SK-N-SH (cell line): ENCODE measurements around the gene IFNL4. TPM values are rescaled to one million over a fixed set of nuclear protein-coding genes. Genes with fewer than 3 reads are reported as not detected.

Experiments
- CTCF ChIA-PET: fragments of 300-600, 350-600 bp; formaldehyde crosslinking; extraction: SDS; loops from one replicate; lab custom pipeline; 2021; lab: Yijun Ruan, JAX
- POLR2A ChIA-PET: fragments of 350-600 bp; sonication (Branson Sonifier 250); formaldehyde crosslinking; extraction: SDS; loops from one replicate; lab custom pipeline; 2020; ENCODE audit warnings: antibody characterized with exemption, inconsistent platforms; lab: Yijun Ruan, JAX
- DNase-seq: peaks from one replicate; pipeline ENCODE4 v3.0.0; 2012
- H2AFZ ChIP-seq: fragments of 200-600 bp; sonication (generic); 2 replicates; pipeline ENCODE4 v1.8.1; 2016; ENCODE audit warnings: antibody characterized with exemption, mild to moderate bottlenecking, low read depth
- H3F3A ChIP-seq: fragments of 200-600 bp; sonication (generic); replicated peaks from 2 replicates; pipeline ENCODE3; 2016; ENCODE audit warnings: antibody characterized with exemption, mild to moderate bottlenecking; ENCODE audit not compliant: insufficient read depth
- H3K27ac ChIP-seq, 2 experiments: fragments of 200-500 bp in 1 of 2; fragments of 200-600 bp in 1 of 2; sonication (Bioruptor generic) in 1 of 2; sonication (generic), shearing (Covaris generic) in 1 of 2; 2 replicates each; pipeline versions ENCODE4 v1.5.1 to v1.6.1; 2014 to 2016; ENCODE audit warnings: low read depth in 2 of 2, inconsistent platforms in 1 of 2, low read length in 1 of 2, mild to moderate bottlenecking in 1 of 2, mixed read lengths in 1 of 2
- H3K27me3 ChIP-seq: fragments of 200-600 bp; sonication (generic), shearing (Covaris generic); 2 replicates; pipeline ENCODE4 v1.6.1; 2016; ENCODE audit warnings: mixed run types; ENCODE audit not compliant: insufficient read depth
- H3K36me3 ChIP-seq, 2 experiments: fragments of 200-500 bp in 1 of 2; fragments of 200-600 bp in 1 of 2; sonication (Bioruptor generic) in 1 of 2; sonication (generic) in 1 of 2; replicated peaks in 1 of 2; 2 replicates each; pipeline versions ENCODE3 to v1.5.1; 2014 to 2016; ENCODE audit warnings: low read length in 1 of 2, mild to moderate bottlenecking in 1 of 2; ENCODE audit not compliant: insufficient read depth in 2 of 2, control insufficient read depth in 1 of 2
- H3K4me1 ChIP-seq, 2 experiments: fragments of 200-500 bp in 1 of 2; fragments of 200-600 bp in 1 of 2; sonication (Bioruptor generic) in 1 of 2; sonication (generic), shearing (Covaris generic) in 1 of 2; 2 replicates each; pipeline versions ENCODE4 v1.5.1 to v1.6.1; 2014 to 2016; ENCODE audit warnings: low read depth in 1 of 2, low read length in 1 of 2, mixed run types in 1 of 2; ENCODE audit not compliant: insufficient read depth in 2 of 2, control insufficient read depth in 1 of 2
- H3K4me2 ChIP-seq: fragments of 200-600 bp; sonication (generic), shearing (Covaris generic); 2 replicates; pipeline ENCODE4 v1.6.1; 2017; ENCODE audit warnings: mixed run types
- H3K4me3 ChIP-seq, 2 experiments: fragments of 200-500 bp in 1 of 2; fragments of 200-600 bp in 1 of 2; sonication (Bioruptor generic) in 1 of 2; sonication (generic), shearing (Covaris generic) in 1 of 2; 2 replicates each; pipeline versions ENCODE4 v1.5.1 to v1.8.1; 2014 to 2016; ENCODE audit warnings: low read depth in 2 of 2, inconsistent platforms in 1 of 2, low read length in 1 of 2, mild to moderate bottlenecking in 1 of 2, mixed read lengths in 1 of 2, moderate library complexity in 1 of 2
- H3K79me2 ChIP-seq: fragments of 200-600 bp; sonication (generic); 2 replicates; pipeline ENCODE4 v1.8.1; 2017; ENCODE audit warnings: mild to moderate bottlenecking; ENCODE audit not compliant: insufficient read depth
- H3K9ac ChIP-seq: fragments of 200-600 bp; sonication (generic); 2 replicates; pipeline ENCODE4 v1.6.1; 2017; ENCODE audit warnings: mixed run types
- H3K9me2 ChIP-seq: fragments of 200-600 bp; sonication (generic); 2 replicates; pipeline ENCODE4 v1.6.1; 2017; ENCODE audit warnings: mixed run types
- H3K9me3 ChIP-seq: fragments of 200-600 bp; sonication (generic); 2 replicates; pipeline ENCODE4 v1.6.1; 2017; ENCODE audit warnings: mixed run types, mild to moderate bottlenecking, moderate library complexity
- H4K20me1 ChIP-seq: fragments of 200-600 bp; sonication (generic); 2 replicates; pipeline ENCODE4 v1.6.1; 2017; ENCODE audit warnings: mild to moderate bottlenecking, mixed run types; ENCODE audit not compliant: insufficient read depth
- ELF1 ChIP-seq: IDR thresholded peaks from 2 replicates; pipeline ENCODE4 v1.4.0; 2012
- EP300 ChIP-seq, 2 experiments: IDR thresholded peaks; 2 replicates each; pipeline versions ENCODE4 v1.4.0 to v1.6.1; 2012; ENCODE audit warnings: borderline replicate concordance in 1 of 2, low read depth in 1 of 2, low read length in 1 of 2
- FOXM1 ChIP-seq: IDR thresholded peaks from 2 replicates; pipeline ENCODE4 v1.4.0; 2012; ENCODE audit warnings: low read depth, mild to moderate bottlenecking
- GABPA ChIP-seq: IDR thresholded peaks from 2 replicates; pipeline ENCODE4 v1.4.0; 2012; ENCODE audit warnings: low read depth, mild to moderate bottlenecking
- GATA2 ChIP-seq: sonication (generic); formaldehyde crosslinking; IDR thresholded peaks from 2 replicates; pipeline ENCODE4 v1.5.0; 2020; ENCODE audit warnings: mild to moderate bottlenecking, missing genetic modification reagents
- MEF2A ChIP-seq: IDR thresholded peaks from 2 replicates; pipeline ENCODE4 v1.4.0; 2012; ENCODE audit warnings: low read depth, borderline replicate concordance
- MXI1 ChIP-seq: IDR thresholded peaks from 2 replicates; pipeline ENCODE4 v1.6.1; 2012; ENCODE audit warnings: mild to moderate bottlenecking, low read depth, low read length, improper control_type of control experiment
- NRF1 ChIP-seq: IDR thresholded peaks from 2 replicates; pipeline ENCODE4 v1.6.1; 2012; ENCODE audit warnings: low read depth, mild to moderate bottlenecking, low read length
- RCOR1 ChIP-seq: fragments of 150-350 bp; IDR thresholded peaks from 2 replicates; pipeline ENCODE4 v1.6.1; 2017; ENCODE audit warnings: antibody characterized with exemption, low read length
- RFX5 ChIP-seq: IDR thresholded peaks from 2 replicates; pipeline ENCODE4 v1.6.1; 2012; ENCODE audit warnings: mild to moderate bottlenecking, improper control_type of control experiment, low read length
- RXRA ChIP-seq: IDR thresholded peaks from 2 replicates; pipeline ENCODE4 v1.4.0; 2012; ENCODE audit warnings: low read depth, mild to moderate bottlenecking, borderline replicate concordance
- TCF12 ChIP-seq: IDR thresholded peaks from 2 replicates; pipeline ENCODE4 v1.4.0; 2012
- TEAD4 ChIP-seq: IDR thresholded peaks from 2 replicates; pipeline ENCODE4 v1.4.0; 2012; ENCODE audit warnings: mild to moderate bottlenecking, borderline replicate concordance; ENCODE audit not compliant: insufficient read depth
- YY1 ChIP-seq: IDR thresholded peaks from 2 replicates; pipeline ENCODE4 v1.4.0; 2012; ENCODE audit warnings: low read depth, mild to moderate bottlenecking
- WGBS: methylation state at CpG from one replicate; pipeline ENCODE4 v1.1.6; 2017; ENCODE audit warnings: low lambda C conversion rate; 5-methylcytosine and 5-hydroxymethylcytosine counted together
- polyA plus RNA-seq, 3 experiments: library from polyadenylated mRNA; depleted of rRNA; stranded (reverse); fragments of >200 nt; gene quantifications; 2 replicates each; pipeline ENCODE4 v1.2.3, GENCODE V29; 2012
- TF ChIP-seq, protein P1 (sequence below): IDR thresholded peaks from 2 replicates; pipeline ENCODE4; 2012
- TF ChIP-seq, protein P2 (sequence below): IDR thresholded peaks from 2 replicates; pipeline ENCODE4 v1.6.1; 2012; ENCODE audit warnings: mild to moderate bottlenecking, low read depth, low read length, moderate library complexity
- TF ChIP-seq, protein P3 (sequence below): fragments of 150-350 bp; IDR thresholded peaks from 2 replicates; pipeline ENCODE4 v1.6.1; 2017; ENCODE audit warnings: antibody characterized with exemption, low read length, low read depth, borderline replicate concordance
- TF ChIP-seq, protein P4 (sequence below): IDR thresholded peaks from 2 replicates; pipeline ENCODE4 v1.4.0; 2012; ENCODE audit warnings: low read depth, borderline replicate concordance
- TF ChIP-seq, protein P5 (sequence below): IDR thresholded peaks from 2 replicates; pipeline ENCODE4 v1.4.0; 2012; ENCODE audit warnings: low read depth, borderline replicate concordance
- TF ChIP-seq, protein P6 (sequence below): IDR thresholded peaks from 2 replicates; pipeline ENCODE4 v1.4.0; 2012; ENCODE audit warnings: low read depth

Gene IFNL4
- polyA plus RNA-seq, 1 of the 3 experiments (the other 2 are of a cell fraction) = not detected

DNA sequence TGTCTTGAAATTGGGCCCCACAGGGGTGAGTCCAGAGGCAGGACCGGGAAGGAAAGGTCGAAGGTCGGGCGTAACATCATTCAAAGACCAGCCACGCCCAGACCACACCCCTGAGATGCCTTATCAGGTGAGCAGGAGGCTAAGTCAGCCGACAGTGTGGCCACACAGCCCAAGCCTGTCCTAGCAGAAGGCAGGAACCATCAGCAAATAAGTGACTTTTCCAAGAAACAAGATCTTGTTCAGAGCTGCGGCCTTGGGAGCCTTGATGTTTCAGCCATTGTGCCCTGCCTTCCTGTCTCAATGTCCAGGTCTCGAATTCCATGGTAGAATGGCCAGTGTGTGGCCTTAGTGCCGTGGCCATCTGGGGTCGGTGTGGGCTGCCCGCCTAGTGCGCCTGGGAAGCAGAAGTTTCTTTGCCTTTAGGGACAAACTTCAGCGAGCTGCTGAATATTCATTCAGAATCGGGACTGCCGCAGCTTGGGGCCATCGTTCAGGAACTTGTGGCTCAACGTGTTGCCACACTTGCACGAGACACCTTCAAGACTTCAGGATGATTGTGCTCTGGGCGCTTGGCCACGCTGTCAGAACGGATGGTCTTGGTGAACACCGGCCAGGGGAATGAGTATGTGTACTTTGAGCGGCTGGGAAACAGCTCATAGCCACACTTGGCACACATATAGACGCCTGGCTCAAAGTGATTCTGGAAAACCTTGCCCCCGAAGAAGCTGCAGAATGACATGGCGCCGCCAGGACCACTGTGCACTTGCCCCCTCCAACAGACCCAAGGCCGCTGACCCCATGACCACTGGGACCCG lies 6.1 kb upstream of the IFNL4 start:
- Histone ChIP-seq H3K4me1 (peaks cover 0 to 3% of the 10 kb centered on the region in 2 experiments; a peak in 1 of 4 replicates), H3K79me2 (no peaks in the 10 kb centered on the region), H3K9me3 (no peaks in the 10 kb centered on the region)
- TF ChIP-seq YY1 (no peak), RCOR1 (no peak), EP300 (IDR thresholded peaks at IDR 0.05; ENCODE audit: borderline replicate concordance in 1 of 2, low read depth in 1 of 2, low read length in 1 of 2) (no peak), RXRA (no peak), ELF1 (no peak), GATA2 (no peak), GABPA (no peak), MEF2A (no peak), TEAD4 (no peak), TCF12 (no peak), FOXM1 (no peak), RFX5 (no peak), MXI1 (no peak), NRF1 (no peak)
- TF ChIP-seq, protein P1, sequence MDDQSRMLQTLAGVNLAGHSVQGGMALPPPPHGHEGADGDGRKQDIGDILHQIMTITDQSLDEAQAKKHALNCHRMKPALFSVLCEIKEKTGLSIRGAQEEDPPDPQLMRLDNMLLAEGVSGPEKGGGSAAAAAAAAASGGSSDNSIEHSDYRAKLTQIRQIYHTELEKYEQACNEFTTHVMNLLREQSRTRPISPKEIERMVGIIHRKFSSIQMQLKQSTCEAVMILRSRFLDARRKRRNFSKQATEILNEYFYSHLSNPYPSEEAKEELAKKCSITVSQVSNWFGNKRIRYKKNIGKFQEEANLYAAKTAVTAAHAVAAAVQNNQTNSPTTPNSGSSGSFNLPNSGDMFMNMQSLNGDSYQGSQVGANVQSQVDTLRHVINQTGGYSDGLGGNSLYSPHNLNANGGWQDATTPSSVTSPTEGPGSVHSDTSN = no peak
- TF ChIP-seq, protein P2, sequence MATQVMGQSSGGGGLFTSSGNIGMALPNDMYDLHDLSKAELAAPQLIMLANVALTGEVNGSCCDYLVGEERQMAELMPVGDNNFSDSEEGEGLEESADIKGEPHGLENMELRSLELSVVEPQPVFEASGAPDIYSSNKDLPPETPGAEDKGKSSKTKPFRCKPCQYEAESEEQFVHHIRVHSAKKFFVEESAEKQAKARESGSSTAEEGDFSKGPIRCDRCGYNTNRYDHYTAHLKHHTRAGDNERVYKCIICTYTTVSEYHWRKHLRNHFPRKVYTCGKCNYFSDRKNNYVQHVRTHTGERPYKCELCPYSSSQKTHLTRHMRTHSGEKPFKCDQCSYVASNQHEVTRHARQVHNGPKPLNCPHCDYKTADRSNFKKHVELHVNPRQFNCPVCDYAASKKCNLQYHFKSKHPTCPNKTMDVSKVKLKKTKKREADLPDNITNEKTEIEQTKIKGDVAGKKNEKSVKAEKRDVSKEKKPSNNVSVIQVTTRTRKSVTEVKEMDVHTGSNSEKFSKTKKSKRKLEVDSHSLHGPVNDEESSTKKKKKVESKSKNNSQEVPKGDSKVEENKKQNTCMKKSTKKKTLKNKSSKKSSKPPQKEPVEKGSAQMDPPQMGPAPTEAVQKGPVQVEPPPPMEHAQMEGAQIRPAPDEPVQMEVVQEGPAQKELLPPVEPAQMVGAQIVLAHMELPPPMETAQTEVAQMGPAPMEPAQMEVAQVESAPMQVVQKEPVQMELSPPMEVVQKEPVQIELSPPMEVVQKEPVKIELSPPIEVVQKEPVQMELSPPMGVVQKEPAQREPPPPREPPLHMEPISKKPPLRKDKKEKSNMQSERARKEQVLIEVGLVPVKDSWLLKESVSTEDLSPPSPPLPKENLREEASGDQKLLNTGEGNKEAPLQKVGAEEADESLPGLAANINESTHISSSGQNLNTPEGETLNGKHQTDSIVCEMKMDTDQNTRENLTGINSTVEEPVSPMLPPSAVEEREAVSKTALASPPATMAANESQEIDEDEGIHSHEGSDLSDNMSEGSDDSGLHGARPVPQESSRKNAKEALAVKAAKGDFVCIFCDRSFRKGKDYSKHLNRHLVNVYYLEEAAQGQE = no peak
- TF ChIP-seq, protein P3, sequence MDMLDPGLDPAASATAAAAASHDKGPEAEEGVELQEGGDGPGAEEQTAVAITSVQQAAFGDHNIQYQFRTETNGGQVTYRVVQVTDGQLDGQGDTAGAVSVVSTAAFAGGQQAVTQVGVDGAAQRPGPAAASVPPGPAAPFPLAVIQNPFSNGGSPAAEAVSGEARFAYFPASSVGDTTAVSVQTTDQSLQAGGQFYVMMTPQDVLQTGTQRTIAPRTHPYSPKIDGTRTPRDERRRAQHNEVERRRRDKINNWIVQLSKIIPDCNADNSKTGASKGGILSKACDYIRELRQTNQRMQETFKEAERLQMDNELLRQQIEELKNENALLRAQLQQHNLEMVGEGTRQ = no peak
- TF ChIP-seq, protein P4, sequence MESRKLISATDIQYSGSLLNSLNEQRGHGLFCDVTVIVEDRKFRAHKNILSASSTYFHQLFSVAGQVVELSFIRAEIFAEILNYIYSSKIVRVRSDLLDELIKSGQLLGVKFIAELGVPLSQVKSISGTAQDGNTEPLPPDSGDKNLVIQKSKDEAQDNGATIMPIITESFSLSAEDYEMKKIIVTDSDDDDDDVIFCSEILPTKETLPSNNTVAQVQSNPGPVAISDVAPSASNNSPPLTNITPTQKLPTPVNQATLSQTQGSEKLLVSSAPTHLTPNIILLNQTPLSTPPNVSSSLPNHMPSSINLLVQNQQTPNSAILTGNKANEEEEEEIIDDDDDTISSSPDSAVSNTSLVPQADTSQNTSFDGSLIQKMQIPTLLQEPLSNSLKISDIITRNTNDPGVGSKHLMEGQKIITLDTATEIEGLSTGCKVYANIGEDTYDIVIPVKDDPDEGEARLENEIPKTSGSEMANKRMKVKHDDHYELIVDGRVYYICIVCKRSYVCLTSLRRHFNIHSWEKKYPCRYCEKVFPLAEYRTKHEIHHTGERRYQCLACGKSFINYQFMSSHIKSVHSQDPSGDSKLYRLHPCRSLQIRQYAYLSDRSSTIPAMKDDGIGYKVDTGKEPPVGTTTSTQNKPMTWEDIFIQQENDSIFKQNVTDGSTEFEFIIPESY = no peak
- TF ChIP-seq, protein P5, sequence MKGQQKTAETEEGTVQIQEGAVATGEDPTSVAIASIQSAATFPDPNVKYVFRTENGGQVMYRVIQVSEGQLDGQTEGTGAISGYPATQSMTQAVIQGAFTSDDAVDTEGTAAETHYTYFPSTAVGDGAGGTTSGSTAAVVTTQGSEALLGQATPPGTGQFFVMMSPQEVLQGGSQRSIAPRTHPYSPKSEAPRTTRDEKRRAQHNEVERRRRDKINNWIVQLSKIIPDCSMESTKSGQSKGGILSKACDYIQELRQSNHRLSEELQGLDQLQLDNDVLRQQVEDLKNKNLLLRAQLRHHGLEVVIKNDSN = no peak
- TF ChIP-seq, protein P6, sequence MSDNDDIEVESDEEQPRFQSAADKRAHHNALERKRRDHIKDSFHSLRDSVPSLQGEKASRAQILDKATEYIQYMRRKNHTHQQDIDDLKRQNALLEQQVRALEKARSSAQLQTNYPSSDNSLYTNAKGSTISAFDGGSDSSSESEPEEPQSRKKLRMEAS = no peak
- TF ChIP-seq, all 33 proteins: peak for 0
- no peak overlapping the region for H3K9ac ChIP-seq
- DNase-seq = no peak
- H2AFZ ChIP-seq = no peak overlapping the region
- H3K36me3 ChIP-seq = no peaks in the 10 kb centered on the region
- no peaks in the 10 kb centered on the region for H3F3A ChIP-seq
- ChIA-PET POLR2A (no interaction called here), CTCF (interaction anchor here (0.9 kb wide), 1 partner anchor 49 kb away, joined by 3 read pairs; no protein-coding TSS in a partner anchor)
- no peak overlapping the region for H3K4me3 ChIP-seq
- H4K20me1 ChIP-seq = no peaks in the 10 kb centered on the region
- WGBS = 61% methylated on average over 29 of the region's 29 CpGs
- no peaks in the 10 kb centered on the region for H3K9me2 ChIP-seq
- H3K4me2 ChIP-seq = no peak overlapping the region
- H3K27ac ChIP-seq = no peak overlapping the region
- H3K27me3 ChIP-seq = peaks cover 4% of the 10 kb centered on the region; the same call in 1 of the 2 replicates
